SKM-1 (cell line): ENCODE data around the gene TCEANC2.
"Not testable (repeated sequence)": the region's sequence is repeated elsewhere in the genome, so short reads cannot be mapped to it uniquely, and the experiment has no call there.

Experiments used
- DNase-seq: peaks from one replicate; lab custom pipeline; 2025; ENCODE audit not compliant: unreplicated experiment; lab: John Stamatoyannopoulos, UW

TCEANC2 gene

DNA sequence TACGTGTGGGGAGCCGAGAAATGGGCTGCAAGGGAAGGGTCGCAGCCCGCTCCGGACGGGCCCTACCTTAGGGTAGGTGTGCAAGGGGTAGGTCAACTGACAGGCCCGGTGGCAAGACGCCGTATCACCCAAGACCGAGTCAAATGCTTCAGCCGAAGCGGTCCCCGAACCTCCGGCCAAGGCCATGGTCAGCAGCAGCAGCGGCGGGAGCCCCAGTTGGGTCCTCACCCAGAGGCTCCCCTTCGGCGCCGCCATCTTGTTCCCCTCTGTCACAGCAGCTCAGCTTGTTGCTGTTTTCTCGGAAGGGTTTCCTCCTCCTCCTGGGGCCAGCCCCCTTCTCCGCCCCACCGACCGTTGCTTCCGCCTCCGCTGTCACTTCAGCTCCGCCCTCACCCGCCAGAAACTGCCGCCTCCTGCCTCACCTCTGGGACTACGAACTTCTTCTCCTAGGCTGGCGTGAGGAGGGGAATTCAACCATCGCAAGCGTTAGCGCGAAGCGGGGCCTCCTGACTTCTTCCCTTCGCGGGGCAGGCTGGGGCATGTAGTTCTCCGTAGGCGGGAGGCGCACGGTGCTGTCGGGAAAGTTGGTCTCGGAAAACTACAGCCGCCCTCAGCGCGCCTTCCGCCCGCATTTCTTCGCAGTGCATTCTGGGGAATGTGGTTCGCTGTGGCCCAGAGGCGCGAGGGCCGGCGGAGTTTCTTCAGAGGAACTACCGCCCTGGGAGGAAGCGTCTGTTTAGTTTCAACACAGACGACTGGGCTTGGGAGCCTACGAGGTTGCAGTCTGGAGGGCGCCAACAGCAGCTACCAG is at the start of gene TCEANC2, which contains the start of gene TMEM59:
Gene TCEANC2, plus strand, starts transcription at position 675 of the 811 bp plus-strand sequence. CDS start 815 bp downstream, outside the sequence.
Gene TMEM59, minus strand, starts transcription at position 271 of the 811 bp plus-strand sequence. Its CDS starts 16 bp downstream, at position 255.
- DNase-seq = peak; percentile 99

DNA sequence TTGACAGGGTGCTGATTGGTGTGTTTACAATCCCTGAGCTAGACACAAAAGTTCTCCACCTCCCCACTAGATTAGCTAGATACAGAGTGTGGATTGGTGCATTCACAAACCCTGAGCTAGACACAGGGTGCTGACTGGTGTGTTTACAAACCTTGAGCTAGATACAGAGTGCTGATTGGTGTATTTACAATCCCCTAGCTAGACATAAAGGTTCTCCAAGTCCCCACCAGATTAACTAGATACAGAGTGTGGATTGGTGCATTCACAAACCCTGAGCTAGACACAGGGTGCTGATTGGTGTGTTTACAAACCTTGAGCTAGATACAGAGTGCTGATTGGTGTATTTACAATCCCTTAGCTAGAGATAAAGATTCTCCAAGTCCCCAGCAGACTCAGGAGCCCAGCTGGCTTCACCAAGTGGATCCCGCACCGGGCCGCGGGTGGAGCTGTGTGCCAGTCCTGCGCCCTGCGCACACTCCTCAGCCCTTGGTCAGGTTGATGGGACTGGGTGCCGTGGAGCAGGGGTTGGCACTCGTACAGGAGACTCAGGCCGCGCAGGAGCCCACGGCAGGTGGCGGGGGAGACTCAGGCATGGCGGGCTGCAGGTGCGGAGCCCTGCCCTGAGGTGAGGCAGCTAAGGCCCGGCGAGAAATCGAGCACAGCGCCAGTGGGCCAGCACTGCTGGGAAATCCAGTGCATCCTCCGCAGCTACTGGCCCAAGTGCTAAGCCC is 49.5 kb upstream of the TCEANC2 start:
- not testable (repeated sequence) for DNase-seq

DNA sequence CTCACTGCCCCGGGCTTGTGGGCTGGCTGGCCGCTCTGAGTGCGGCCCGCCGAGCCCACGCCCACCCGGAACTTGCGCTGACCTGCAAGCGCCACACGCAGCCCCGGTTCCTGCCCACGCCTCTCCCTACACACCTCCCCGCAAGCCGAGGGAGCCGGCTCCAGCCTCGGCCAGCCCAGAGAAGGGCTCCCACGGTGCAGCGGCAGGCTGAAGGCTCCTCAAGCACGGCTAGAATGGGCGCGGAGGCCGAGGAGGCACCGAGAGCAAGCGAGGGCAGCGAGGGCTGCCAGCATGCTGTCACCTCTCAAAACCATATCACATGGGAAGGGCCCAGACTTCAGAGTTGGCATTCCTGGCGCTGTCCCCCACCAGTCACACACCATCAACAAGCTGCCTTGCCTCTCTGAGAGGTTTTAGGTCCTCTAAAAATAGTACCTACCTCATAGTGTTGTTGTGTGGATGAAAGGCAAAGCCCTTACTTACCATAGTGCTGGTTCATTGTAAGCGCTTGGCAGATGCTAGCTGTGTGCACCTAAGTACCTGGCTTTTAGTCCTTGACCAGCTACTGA is 48.8 kb upstream of the TCEANC2 start:
- DNase-seq = no peak

DNA sequence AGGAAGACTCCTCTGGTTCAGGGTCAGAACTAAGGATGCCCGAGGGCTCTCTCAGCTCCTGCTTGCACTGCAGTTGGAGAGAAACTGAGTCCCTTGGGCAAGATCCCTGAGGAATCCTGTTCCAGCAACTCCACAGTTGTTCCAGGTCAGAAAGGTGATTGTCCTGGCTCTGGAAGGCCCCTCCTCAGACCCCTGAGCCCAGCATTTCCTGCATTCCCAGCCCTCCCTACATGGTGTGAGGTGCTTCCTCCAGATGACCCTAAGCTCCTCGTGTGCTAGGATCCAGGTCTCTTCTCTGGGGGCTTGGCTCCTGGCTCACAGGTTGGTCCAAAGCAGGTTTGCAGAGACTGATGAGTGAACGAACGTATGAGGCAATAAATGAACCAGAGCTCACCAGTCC is 46.9 kb upstream of the TCEANC2 start:
- DNase-seq = no peak

DNA sequence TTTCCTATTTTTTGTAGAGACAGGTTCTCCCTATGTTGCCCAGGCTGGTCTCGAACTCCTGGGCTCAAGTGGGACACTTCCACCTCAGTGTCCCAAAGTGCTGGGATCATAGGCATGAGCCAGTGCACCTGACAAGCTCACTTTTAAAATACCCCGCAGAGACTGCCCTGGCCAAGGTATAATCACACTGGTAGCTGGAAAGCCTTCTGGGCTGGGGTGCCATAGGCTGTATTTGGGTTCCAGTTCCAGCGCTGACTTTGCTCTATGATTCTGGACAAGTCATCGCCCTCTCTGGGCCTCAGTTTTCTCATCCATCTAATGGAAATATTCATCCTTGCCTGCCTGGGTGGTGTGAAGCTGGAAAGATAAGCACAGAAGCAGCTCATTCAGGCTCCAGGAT is 45.8 kb upstream of the TCEANC2 start:
- no peak for DNase-seq

DNA sequence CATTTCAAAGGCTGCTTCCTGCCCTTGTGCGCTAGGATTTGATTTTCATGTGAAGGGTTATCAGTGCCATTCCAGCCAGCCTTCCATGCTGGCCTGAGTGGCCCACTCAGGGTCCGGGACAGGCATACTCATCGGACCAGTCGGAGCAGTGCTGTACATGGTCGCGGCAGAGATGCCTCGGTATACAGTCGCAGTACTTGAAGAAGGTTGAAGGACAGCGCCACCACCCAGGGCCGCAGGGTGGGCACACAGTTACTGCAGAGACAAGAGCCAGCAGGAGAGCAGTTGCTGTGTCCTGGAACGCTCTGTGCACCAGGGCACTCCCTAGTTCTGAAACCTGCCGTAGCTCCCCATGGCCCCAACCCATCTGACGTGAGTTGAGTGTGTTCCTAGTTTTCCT is 44.5 kb upstream of the TCEANC2 start:
- no peak for DNase-seq

DNA sequence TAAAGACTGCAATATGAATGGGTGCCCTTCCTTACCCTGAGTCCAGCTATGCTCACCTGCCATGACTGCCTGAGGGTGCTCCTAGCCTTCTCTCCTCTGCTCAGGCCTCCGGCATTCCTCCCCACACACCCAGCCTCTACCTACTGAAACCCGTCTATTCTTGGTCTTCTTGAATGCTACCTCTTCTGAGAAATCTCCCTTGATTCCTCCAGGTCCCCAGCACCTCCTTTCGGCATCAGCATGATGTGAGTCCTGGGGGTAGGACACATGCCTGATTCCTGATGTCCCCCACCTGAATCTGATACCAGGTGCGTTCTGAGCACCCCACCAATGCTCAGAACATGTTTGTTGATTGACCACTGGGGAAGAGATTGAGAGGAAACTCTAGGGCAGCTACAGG is 44.0 kb upstream of the TCEANC2 start:
- DNase-seq = no peak

DNA sequence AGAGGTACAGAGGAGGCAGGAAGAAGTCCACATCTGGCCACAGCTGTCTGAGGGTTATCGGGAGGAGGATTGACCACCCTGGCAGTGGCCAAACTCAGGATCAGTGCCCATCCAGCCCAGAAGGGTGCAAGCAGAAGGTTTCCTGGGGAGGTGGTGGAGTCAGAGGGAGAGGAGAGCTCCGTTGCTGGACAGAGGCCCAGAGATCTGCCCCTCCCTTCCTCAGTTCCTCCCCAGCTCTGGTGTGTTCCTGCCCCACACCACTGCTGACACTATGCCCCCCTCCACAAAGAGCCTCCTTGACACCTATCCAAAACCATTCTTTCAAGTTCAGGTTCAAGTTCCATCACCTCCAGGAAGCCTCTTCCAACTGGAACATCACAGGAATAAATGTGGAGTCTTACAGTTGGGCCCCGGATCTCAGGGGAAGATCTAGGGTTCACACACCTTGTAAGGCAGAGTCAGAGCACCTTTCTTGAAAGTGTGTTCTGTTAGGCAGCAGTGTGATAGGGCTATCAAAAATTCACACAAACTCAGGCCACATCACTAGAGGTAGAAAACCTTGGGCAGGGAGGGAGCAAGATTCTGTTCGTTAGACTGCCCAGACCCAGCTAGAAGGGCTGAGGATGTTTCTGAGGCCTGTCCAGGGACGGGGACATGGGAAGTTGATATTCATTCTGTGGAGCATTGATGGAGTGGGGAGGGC is 42.8 kb upstream of the TCEANC2 start:
- no peak for DNase-seq

DNA sequence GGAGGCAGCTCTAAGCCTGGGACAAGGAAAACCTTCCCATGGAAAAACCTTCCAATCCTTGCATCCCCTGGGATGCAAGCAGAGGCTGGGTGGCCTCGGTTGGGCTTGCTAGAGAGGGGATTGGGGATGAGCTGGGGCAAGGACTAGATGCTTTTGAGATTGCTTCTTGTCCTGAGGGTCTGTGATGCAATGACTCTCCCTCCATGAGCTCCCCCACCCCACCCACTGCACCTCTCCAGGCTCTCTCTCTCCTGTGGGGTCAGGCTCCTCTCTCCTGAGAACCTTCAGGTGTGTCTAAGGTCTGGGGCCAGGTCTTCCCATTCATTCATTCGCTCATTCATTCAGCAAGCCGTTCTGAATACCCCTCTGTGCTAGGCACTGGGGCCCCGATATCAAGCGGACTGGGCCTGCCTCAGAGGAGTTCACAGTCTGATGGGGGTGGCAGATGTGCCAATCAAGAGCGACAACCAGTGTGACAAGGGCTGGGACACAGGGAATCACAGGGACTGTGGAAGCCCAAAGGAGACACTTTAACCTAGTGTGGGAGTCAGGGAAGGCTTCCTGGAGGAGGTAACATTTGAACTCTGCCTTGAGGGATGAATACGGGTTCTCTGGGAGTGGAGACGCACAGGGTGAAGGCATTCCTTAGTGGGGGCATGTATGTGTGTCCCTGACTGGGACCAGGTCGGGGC is 41.9 kb upstream of the TCEANC2 start:
- DNase-seq = no peak

DNA sequence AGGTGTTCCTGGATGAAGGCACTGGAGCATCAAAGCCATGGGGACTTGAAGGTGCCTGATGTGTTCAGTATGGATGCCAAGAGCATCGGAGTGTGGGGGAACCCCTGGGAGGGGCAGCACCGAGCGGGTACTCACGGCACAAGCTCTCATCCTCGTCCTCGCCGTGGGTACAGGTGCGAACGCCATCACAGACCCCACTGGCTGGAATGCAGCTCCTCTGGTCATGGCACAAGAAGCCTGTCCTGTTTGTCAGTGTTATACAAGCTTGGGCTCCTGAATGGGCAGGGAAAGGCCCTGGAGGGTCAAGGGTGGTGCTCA is 41.4 kb upstream of the TCEANC2 start:
- no peak for DNase-seq

DNA sequence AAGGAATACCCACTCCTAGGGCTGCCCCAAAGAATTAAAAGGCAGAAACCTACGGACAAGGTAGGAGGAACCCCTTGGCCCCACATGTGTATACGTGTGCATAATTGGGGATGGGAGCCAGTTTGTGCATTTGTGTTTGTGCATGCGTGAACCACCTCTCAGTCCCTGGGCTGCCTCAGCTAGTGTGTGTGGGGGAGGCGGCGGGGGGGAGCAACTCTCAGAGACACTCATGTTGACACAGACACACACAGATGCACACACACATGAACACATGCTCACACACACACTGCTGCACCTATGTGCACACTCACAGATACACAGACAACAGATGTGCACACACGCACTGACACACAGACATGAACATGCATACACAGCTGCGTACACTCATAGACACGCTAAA is 40.5 kb upstream of the TCEANC2 start:
- DNase-seq = no peak

DNA sequence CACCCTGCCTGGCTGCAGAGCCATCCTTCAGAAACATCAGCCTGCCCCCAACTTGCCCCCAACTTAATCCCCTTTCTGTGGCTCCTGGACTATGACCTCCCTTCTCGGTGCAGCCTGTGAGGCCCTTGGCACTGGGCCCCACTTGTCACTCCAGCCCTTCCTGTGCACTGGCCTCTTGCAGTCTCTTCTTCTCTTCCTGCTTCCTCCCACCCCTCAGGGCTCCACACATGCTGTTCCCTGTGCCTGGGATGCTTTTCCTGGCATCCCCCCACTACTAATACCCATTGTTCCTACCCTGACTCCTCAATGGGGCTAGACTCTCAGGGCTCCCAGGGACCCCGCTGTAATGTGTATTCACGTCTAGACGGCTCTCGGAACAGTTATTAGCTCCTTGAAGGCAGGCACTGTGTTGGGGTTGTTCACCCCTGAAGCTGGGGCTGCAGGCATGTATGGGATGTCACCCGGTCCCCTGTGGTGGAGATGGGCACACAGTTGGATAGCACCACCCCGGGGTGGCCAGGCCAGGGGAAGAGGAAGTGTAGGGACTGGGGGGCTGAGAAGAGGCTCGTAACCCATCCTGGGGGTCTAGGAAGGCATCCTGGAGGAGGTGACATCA is 39.9 kb upstream of the TCEANC2 start:
- no peak for DNase-seq

DNA sequence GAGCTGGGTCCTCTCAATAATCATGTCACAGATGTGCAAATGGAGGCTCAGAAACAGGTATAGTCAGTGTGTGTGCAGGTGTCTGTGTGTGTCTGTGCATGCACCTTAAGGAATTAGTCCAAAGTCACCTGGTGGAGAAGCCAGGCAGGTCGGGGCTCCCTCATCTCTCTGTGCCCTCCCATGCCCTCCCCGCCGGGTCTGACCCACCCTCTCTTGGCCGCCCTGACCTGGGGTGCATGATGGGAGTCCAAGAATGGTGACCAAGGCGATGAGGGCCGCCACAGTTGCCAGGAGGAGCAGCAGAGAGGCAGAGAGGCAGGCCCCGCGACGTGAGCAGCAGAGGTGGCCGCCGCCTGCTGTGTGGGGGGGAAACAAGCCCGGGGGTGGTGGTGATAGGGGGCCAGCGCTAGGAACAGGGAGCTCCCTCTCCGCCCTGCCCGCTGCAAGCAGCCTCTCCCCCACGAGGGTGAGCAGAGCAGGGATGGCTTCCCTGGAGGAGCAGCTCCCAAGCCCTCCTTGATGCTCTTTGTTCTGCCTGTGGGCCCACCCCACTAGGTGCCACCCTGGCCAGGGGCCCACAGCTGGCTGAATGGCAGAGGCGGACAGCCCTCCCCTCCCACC is 39.3 kb upstream of the TCEANC2 start:
- DNase-seq = no peak

DNA sequence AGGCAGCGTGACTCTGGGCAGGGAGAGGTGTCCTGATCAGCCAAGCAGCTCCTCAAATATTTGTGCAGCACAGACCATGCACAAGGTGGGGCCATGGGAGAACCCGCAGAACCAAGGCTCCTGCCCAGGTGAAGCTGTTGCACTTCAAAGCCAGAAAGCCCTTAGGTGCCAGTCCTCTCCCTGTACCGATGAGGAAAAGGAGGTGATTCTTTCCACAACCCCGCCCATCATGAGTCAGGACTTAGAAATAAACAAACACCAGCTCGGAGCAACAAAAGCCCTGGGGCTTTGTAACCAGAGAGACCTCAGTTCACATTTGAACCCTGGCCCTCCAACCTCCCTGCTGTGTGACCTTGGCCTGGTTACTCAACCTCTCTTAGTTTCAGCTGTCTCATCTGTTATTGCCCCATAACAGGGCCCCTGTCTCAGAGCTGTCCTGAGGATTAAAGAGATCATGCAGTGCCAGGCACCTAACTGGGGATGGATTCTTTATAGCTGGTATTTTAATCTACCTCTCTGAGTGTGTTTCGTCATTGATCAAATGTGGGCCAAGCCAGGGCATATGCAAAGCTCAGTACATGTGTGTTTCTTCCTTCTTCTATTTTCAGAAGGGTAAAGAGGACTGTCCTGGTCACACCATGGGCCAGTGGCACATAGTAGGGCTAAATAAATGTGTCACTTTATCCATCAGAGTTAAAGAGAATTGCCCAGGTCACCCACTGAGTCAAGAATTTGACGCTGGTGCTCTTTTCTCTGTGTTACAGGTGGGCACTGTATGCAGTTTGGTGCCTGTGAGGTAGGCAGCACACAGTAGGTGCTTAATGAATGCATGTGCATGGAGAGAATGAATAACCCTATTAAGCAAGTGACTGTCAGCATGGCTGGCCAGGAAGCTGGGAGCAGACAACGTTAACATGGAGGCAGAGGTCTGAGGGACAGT is 36.8 kb upstream of the TCEANC2 start:
- no peak for DNase-seq

DNA sequence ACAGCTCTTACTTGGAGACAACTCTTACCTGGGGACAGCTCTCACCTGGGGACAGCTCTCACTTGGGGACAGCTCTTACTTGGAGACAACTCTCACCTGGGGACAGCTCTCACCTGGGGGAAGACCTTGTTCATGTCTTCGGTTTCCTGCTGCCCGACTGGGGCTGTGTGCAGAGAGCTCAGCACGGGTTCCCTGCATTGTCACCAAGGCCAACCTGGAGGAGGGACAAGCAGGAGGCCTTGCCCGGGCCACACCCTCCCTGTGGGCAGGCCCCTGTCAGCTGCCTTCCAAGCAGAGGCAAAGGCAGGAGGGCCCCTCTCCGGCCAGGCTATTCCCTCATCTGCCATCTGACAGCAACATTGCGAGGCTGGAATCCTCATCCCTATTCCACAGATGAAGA is 35.4 kb upstream of the TCEANC2 start, which contains the start of gene LDLRAD1:
Gene LDLRAD1, minus strand, starts transcription at position 208 of the 400 bp plus-strand sequence. Its CDS starts 74 bp downstream, at position 134.
- no peak for DNase-seq

DNA sequence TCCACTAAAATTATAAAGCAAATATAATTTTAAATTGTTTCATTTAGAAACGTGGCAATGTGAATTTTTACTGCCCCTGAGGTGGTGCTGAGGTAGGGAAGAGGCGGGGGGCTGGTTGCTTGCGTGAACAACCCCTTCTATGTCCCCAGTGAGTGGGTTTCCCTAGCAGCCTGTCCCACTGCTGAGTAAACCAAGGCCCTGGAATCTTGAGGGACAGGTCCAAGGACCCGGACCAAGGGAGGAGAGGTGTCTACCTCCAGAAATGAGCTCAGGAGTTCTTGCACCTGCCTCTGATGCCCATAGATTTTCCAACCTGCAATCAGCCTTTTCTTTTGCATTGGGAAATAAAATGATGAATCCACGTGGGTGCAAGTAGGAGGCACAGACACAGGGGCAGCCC is 34.8 kb upstream of the TCEANC2 start:
- no peak for DNase-seq

DNA sequence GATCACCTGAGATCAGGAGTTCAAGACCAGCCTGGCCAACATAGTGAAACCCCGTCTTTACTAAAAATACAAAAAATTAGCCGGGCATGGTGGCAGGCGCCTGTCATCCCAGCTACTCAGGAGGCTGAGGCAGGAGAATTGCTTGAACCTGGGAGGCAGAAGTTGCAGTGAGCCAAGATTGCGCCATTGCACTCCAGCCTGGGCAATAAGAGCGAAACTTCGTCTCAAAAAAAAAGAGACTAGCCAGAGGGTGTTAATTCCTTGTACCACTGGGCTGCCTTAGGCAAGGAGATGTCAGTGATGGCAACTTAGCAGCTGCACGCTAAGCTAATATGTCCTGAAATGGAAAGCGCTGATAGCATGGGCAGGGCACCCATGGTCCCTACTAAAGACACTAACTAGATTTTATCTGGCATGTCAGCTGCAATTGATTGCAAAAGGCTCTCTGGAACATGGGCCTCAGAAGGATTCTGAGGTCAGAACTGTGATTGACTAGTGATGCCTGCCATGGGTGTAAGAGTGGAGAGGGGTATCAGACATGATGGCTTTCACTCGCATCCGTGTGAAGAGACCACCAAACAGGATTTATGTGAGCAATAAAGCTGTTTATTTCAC is 33.7 kb upstream of the TCEANC2 start:
- not testable (repeated sequence) for DNase-seq

DNA sequence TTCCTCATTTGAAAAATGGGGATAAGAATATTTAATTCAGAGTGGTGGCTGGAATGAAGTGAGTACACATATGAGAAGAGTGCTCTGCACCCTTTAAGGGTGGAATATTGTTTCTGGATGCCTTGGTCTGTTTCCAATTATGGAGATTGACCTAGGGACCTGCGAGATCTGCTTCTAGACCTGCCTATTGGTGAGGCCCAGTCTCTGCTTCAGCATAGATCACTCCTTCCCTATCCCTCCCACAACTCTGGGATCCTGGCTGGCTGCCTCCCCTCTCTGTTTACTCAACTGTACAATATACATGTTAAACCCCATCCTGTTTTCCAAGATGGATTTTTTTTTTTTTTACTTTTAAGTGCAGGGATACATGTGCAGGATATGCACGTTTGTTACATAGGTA is 29.1 kb upstream of the TCEANC2 start:
- DNase-seq = no peak
